HepG2 (cell line): ENCODE data around the gene UBE2S. TPM values are rescaled to one million over a fixed set of nuclear protein-coding genes. Genes with fewer than 3 reads are reported as not detected.

Experiments
- ATF4 ChIP-seq, 2 experiments: fragments of 450-650 bp in 1 of 2; sonication (generic) in 1 of 2; formaldehyde crosslinking; IDR thresholded peaks; 2 replicates each; pipeline versions ENCODE4 v1.5.0 to v1.8.0; 2020 to 2022; ENCODE audit warnings: mild to moderate bottlenecking in 1 of 2, missing genetic modification reagents in 1 of 2
- CREM ChIP-seq, 2 experiments: sonication (generic) in 1 of 2; formaldehyde crosslinking in 1 of 2; IDR thresholded peaks; 2 replicates each; pipeline versions ENCODE4 v1.4.0 to v1.6.1; 2016 to 2020; ENCODE audit warnings: antibody characterized with exemption in 1 of 2, mild to moderate bottlenecking in 1 of 2, missing genetic modification reagents in 1 of 2
- EP300 ChIP-seq, 3 experiments: sonication (generic) in 1 of 3; formaldehyde crosslinking in 1 of 3; IDR thresholded peaks; 2 replicates each; pipeline versions ENCODE4 v1.5.1 to v1.6.1; 2011 to 2020; ENCODE audit warnings: low read depth in 2 of 3, low read length in 2 of 3, borderline replicate concordance in 1 of 3, improper control_type of control experiment in 1 of 3, mild to moderate bottlenecking in 1 of 3, missing genetic modification reagents in 1 of 3, moderate library complexity in 1 of 3
- ERF ChIP-seq: IDR thresholded peaks from 2 replicates; pipeline ENCODE4 v1.6.1; 2018; ENCODE audit warnings: missing biosample characterization, missing genetic modification reagents
- FOXJ3 ChIP-seq: sonication (generic); formaldehyde crosslinking; IDR thresholded peaks from 2 replicates; pipeline ENCODE4 v1.4.0; 2020; ENCODE audit warnings: missing genetic modification reagents, mild to moderate bottlenecking, borderline replicate concordance
- GLI4 ChIP-seq: sonication (generic); formaldehyde crosslinking; IDR thresholded peaks from 2 replicates; pipeline ENCODE4 v1.5.1; 2020; ENCODE audit warnings: missing genetic modification reagents, mild to moderate bottlenecking, moderate library complexity, borderline replicate concordance
- HOXD1 ChIP-seq: sonication (generic); formaldehyde crosslinking; IDR thresholded peaks from 2 replicates; pipeline ENCODE4 v1.5.0; 2020; ENCODE audit warnings: missing genetic modification reagents
- KMT2B ChIP-seq: IDR thresholded peaks from 2 replicates; pipeline ENCODE4 v1.6.1; 2016; ENCODE audit warnings: missing genetic modification reagents, missing compliant biosample characterization
- NONO ChIP-seq, 2 experiments: fragments of 450-650 bp in 1 of 2; sonication (generic) in 1 of 2; formaldehyde crosslinking in 1 of 2; IDR thresholded peaks in 1 of 2; conservative IDR thresholded peaks in 1 of 2; 2 replicates each; pipeline versions ENCODE4 v1.6.1 to v1.8.0; 2017 to 2022; ENCODE audit warnings: mild to moderate bottlenecking in 1 of 2, missing genetic modification reagents in 1 of 2, moderate library complexity in 1 of 2
- POLR2G ChIP-seq: fragments of 200-400 bp; formaldehyde crosslinking; IDR thresholded peaks from 2 replicates; pipeline ENCODE4 v1.6.1; 2018; ENCODE audit warnings: mild to moderate bottlenecking, low read depth, low read length, moderate library complexity
- TRAFD1 ChIP-seq: sonication (generic); formaldehyde crosslinking; IDR thresholded peaks from 2 replicates; pipeline ENCODE4 v1.5.1; 2020; ENCODE audit warnings: missing genetic modification reagents, mild to moderate bottlenecking, borderline replicate concordance
- ZBTB25 ChIP-seq: IDR thresholded peaks from 2 replicates; pipeline ENCODE4 v1.6.1; 2018; ENCODE audit warnings: missing genetic modification reagents
- ZNF230 ChIP-seq: sonication (generic); formaldehyde crosslinking; IDR thresholded peaks from 2 replicates; pipeline ENCODE4 v1.4.0; 2020; ENCODE audit warnings: mild to moderate bottlenecking, missing genetic modification reagents
- ZNF468 ChIP-seq: sonication (generic); formaldehyde crosslinking; IDR thresholded peaks from 2 replicates; pipeline ENCODE4 v1.8.0; 2022; ENCODE audit warnings: mild to moderate bottlenecking, moderate library complexity, missing genetic modification reagents
- ZNF510 ChIP-seq: sonication (generic); formaldehyde crosslinking; IDR thresholded peaks from 2 replicates; pipeline ENCODE4 v1.4.0; 2020; ENCODE audit warnings: low read depth, mild to moderate bottlenecking, missing genetic modification reagents
- ZNF580 ChIP-seq: IDR thresholded peaks from 2 replicates; pipeline ENCODE4 v1.6.1; 2016; ENCODE audit warnings: low read depth, borderline replicate concordance
- ZNF776 ChIP-seq: sonication (generic); formaldehyde crosslinking; IDR thresholded peaks from 2 replicates; pipeline ENCODE4 v1.4.0; 2020; ENCODE audit warnings: mild to moderate bottlenecking, missing genetic modification reagents
- ZNF850 ChIP-seq: sonication (generic); formaldehyde crosslinking; conservative IDR thresholded peaks from 2 replicates; pipeline ENCODE4 v1.9.0; 2021; ENCODE audit warnings: mild to moderate bottlenecking, missing genetic modification reagents
- polyA plus RNA-seq, 8 experiments: library from polyadenylated mRNA; depleted of rRNA in 3 of 8; stranded (reverse) in 7 of 8; unstranded in 1 of 8; fragments of >200 nt; fragmentation: Illumina TruSeq in 4 of 8; extraction: Trizol in 4 of 8; gene quantifications; 2 replicates each; pipeline versions ENCODE4 v1.2.1 to v1.2.3, GENCODE V29; 2011 to 2016; ENCODE audit warnings: low read depth in 4 of 8, missing spikeins in 1 of 8, mixed read lengths in 1 of 8; ENCODE audit not compliant: insufficient read depth in 1 of 8
- total RNA-seq, 5 experiments: library from RNA; depleted of rRNA; stranded (reverse); fragments of >200 nt; fragmentation: Illumina TruSeq; extraction: Trizol; gene quantifications; 2 replicates each; pipeline ENCODE4 v1.2.3, GENCODE V29; 2016; ENCODE audit warnings: low read depth in 1 of 5

UBE2S gene
- total and polyA plus RNA-seq, 2 of the 13 experiments (the other 11 are each of a cell fraction or from before 2014, with no cell fraction given): 32.2 to 39.3 TPM

GRCh38 chr19:55385724-55386492 lies 21.7 kb downstream of the UBE2S start, which contains the start of gene RPL28 (continued):
- peak; percentile 63; the same call in 1 of the 2 replicates for TF ChIP-seq ZNF580 (CRISPR knock-in tag)
- 0 out of 2 replicates have a peak, but pooled peaks have one; percentile 75 for TF ChIP-seq GLI4 (CRISPR knock-in tag)
- 0 out of 2 replicates have a peak, but pooled peaks have one; percentile 6 for TF ChIP-seq ZNF776 (CRISPR knock-in tag)
- no peak for TF ChIP-seq ATF4 (CRISPR knock-in tag; IDR thresholded peaks at IDR 0.05)
- TF ChIP-seq ZBTB25: peak; percentile 68
- peak; percentile 80 for TF ChIP-seq ERF (CRISPR knock-in tag)
- TF ChIP-seq KMT2B (CRISPR knock-in tag): peak; percentile 25; the same call in 1 of the 2 replicates
- TF ChIP-seq TRAFD1 (CRISPR knock-in tag): no peak
- TF ChIP-seq FOXJ3: no peak
- TF ChIP-seq CREM (IDR thresholded peaks at IDR 0.05): peak; percentile 88
- no peak for TF ChIP-seq CREM (CRISPR knock-in tag; IDR thresholded peaks at IDR 0.05)
- TF ChIP-seq ZNF850 (CRISPR knock-in tag): no peak
- TF ChIP-seq NONO (IDR thresholded peaks at IDR 0.05): no peak
- TF ChIP-seq NONO (CRISPR knock-in tag; conservative IDR thresholded peaks at IDR 0.05): peak; percentile 90
- TF ChIP-seq HOXD1 (CRISPR knock-in tag): peak; percentile 16; the same call in 1 of the 2 replicates
- peak; percentile 76; the same call in 1 of the 2 replicates for TF ChIP-seq ZNF230 (CRISPR knock-in tag)
- no peak for TF ChIP-seq EP300 (IDR thresholded peaks at IDR 0.05; ENCODE audit: low read depth in 2 of 2, low read length in 2 of 2)
- TF ChIP-seq EP300 (CRISPR knock-in tag; IDR thresholded peaks at IDR 0.05; ENCODE audit: borderline replicate concordance): no peak
- 0 out of 2 replicates have a peak, but pooled peaks have one; percentile 57 for TF ChIP-seq ZNF510 (CRISPR knock-in tag)
- no peak for TF ChIP-seq ZNF468
- TF ChIP-seq POLR2G: peak; percentile 99
